Measurements from ENCODE around the gene ILDR2. TPM values are rescaled to one million over a fixed set of nuclear protein-coding genes. Genes with fewer than 3 reads are reported as not detected.
"Not testable (repeated sequence)": the region's sequence is repeated elsewhere in the genome, so short reads cannot be mapped to it uniquely, and the experiment has no call there.

The ILDR2 gene
- total and polyA plus RNA-seq, 2 donors, result 1.6 to 4.1 TPM

GRCh38 chr1:166906647-166907046 is 68.7 kb downstream of the ILDR2 start:
- Histone ChIP-seq H3K36me3 (ENCODE audit: insufficient read depth) (no peaks in the 10 kb centered on the region), H3K27ac (ENCODE audit: low read depth) (no peak overlapping the region), H3K4me1 (ENCODE audit: insufficient read depth) (no peaks in the 10 kb centered on the region), H3K4me3 (ENCODE audit: low read depth, low read length) (no peak overlapping the region)
- no peak for DNase-seq (ENCODE audit: extremely low spot score)
- WGBS, result 71% methylated on average over 3 of the region's 3 CpGs

- no peak overlapping the region for H3K27ac ChIP-seq (ENCODE audit: low read depth)
- 57% methylated on average over 3 of the region's 3 CpGs for WGBS
- no peak for DNase-seq (ENCODE audit: extremely low spot score)
Observed at GRCh38 chr1:166905900-166906299, 69.4 kb downstream of the ILDR2 start.

GRCh38 chr1:166905136-166905535 is 70.2 kb downstream of the ILDR2 start:
- DNase-seq (ENCODE audit: extremely low spot score), result no peak
- H3K4me1 ChIP-seq (ENCODE audit: insufficient read depth), result no peaks in the 10 kb centered on the region
- H3K27ac ChIP-seq (ENCODE audit: low read depth), result no peak overlapping the region

More at GRCh38 chr1:166905900-166906299, 69.4 kb downstream of the ILDR2 start:
- Histone ChIP-seq H3K36me3 (ENCODE audit: insufficient read depth) (no peaks in the 10 kb centered on the region), H3K4me1 (ENCODE audit: insufficient read depth) (no peaks in the 10 kb centered on the region), H3K4me3 (ENCODE audit: low read depth, low read length) (no peak overlapping the region)

GRCh38 chr1:166903232-166903631 is 72.1 kb downstream of the ILDR2 start:
- WGBS, result 73% methylated on average over 1 of the region's 1 CpG
- Histone ChIP-seq H3K4me3 (ENCODE audit: low read depth, low read length) (no peak overlapping the region), H3K27ac (ENCODE audit: low read depth) (no peak overlapping the region), H3K36me3 (ENCODE audit: insufficient read depth) (no peaks in the 10 kb centered on the region), H3K4me1 (ENCODE audit: insufficient read depth) (no peaks in the 10 kb centered on the region)
- DNase-seq (ENCODE audit: extremely low spot score), result no peak

More at GRCh38 chr1:166905136-166905535, 70.2 kb downstream of the ILDR2 start:
- H3K4me3 ChIP-seq (ENCODE audit: low read depth, low read length), result no peak overlapping the region
- WGBS, result 25% methylated on average over 2 of the region's 2 CpGs
- H3K36me3 ChIP-seq (ENCODE audit: insufficient read depth), result no peaks in the 10 kb centered on the region

- H3K4me3 ChIP-seq (ENCODE audit: low read depth, low read length), result no peak overlapping the region
- H3K4me1 ChIP-seq (ENCODE audit: insufficient read depth), result no peaks in the 10 kb centered on the region
- no peak for DNase-seq (ENCODE audit: extremely low spot score)
- H3K27ac ChIP-seq (ENCODE audit: low read depth), result no peak overlapping the region
- 86% methylated on average over 1 of the region's 1 CpG for WGBS
- no peaks in the 10 kb centered on the region for H3K36me3 ChIP-seq (ENCODE audit: insufficient read depth)
Observed at GRCh38 chr1:166902279-166902678, 73.1 kb downstream of the ILDR2 start.

- WGBS, result 26% methylated on average over 4 of the region's 4 CpGs
- no peak overlapping the region for H3K4me3 ChIP-seq (ENCODE audit: low read depth, low read length)
- no peak for DNase-seq (ENCODE audit: extremely low spot score)
- no peak overlapping the region for H3K27ac ChIP-seq (ENCODE audit: low read depth)
- H3K36me3 ChIP-seq (ENCODE audit: insufficient read depth), result no peaks in the 10 kb centered on the region
- no peaks in the 10 kb centered on the region for H3K4me1 ChIP-seq (ENCODE audit: insufficient read depth)
Observed at GRCh38 chr1:166900987-166901386, 74.4 kb downstream of the ILDR2 start.

GRCh38 chr1:166899769-166900168 is 75.6 kb downstream of the ILDR2 start:
- H3K4me3 ChIP-seq (ENCODE audit: low read depth, low read length), result no peak overlapping the region
- H3K4me1 ChIP-seq (ENCODE audit: insufficient read depth), result no peaks in the 10 kb centered on the region
- H3K27ac ChIP-seq (ENCODE audit: low read depth), result no peak overlapping the region
- no peak for DNase-seq (ENCODE audit: extremely low spot score)
- no peaks in the 10 kb centered on the region for H3K36me3 ChIP-seq (ENCODE audit: insufficient read depth)

- 53% methylated on average over 4 of the region's 4 CpGs for WGBS
- H3K4me1 ChIP-seq (ENCODE audit: insufficient read depth), result no peaks in the 10 kb centered on the region
Observed at GRCh38 chr1:166895766-166896165, 79.6 kb downstream of the ILDR2 start.

GRCh38 chr1:166889776-166890175 is 85.6 kb downstream of the ILDR2 start:
- no peak overlapping the region for H3K4me3 ChIP-seq (ENCODE audit: low read depth, low read length)
- H3K4me1 ChIP-seq (ENCODE audit: insufficient read depth), result no peaks in the 10 kb centered on the region
- H3K27ac ChIP-seq (ENCODE audit: low read depth), result no peak overlapping the region
- H3K36me3 ChIP-seq (ENCODE audit: insufficient read depth), result no peaks in the 10 kb centered on the region
- no peak for DNase-seq (ENCODE audit: extremely low spot score)

More at GRCh38 chr1:166895766-166896165, 79.6 kb downstream of the ILDR2 start:
- no peak for DNase-seq (ENCODE audit: extremely low spot score)
- Histone ChIP-seq H3K4me3 (ENCODE audit: low read depth, low read length) (no peak overlapping the region), H3K27ac (ENCODE audit: low read depth) (no peak overlapping the region), H3K36me3 (ENCODE audit: insufficient read depth) (no peaks in the 10 kb centered on the region)

- H3K27ac ChIP-seq (ENCODE audit: low read depth), result no peak overlapping the region
- no peaks in the 10 kb centered on the region for H3K36me3 ChIP-seq (ENCODE audit: insufficient read depth)
- no peak for DNase-seq (ENCODE audit: extremely low spot score)
- peaks cover 1% of the 10 kb centered on the region for H3K4me1 ChIP-seq (ENCODE audit: insufficient read depth)
- H3K4me3 ChIP-seq (ENCODE audit: low read depth, low read length), result no peak overlapping the region
- WGBS, result 69% methylated on average over 4 of the region's 4 CpGs
Observed at GRCh38 chr1:166888373-166889111, 86.8 kb downstream of the ILDR2 start.

- no peaks in the 10 kb centered on the region for H3K36me3 ChIP-seq (ENCODE audit: insufficient read depth)
- H3K27ac ChIP-seq (ENCODE audit: low read depth), result no peak overlapping the region
- peaks cover 1% of the 10 kb centered on the region for H3K4me1 ChIP-seq (ENCODE audit: insufficient read depth)
- no peak for DNase-seq (ENCODE audit: extremely low spot score)
- no peak overlapping the region for H3K4me3 ChIP-seq (ENCODE audit: low read depth, low read length)
- 88% methylated on average over 3 of the region's 3 CpGs for WGBS
Observed at GRCh38 chr1:166884971-166885370, 90.4 kb downstream of the ILDR2 start.

GRCh38 chr1:166884040-166884642 is 91.2 kb downstream of the ILDR2 start:
- H3K36me3 ChIP-seq (ENCODE audit: insufficient read depth), result no peaks in the 10 kb centered on the region
- H3K27ac ChIP-seq (ENCODE audit: low read depth), result no peak overlapping the region
- DNase-seq (ENCODE audit: extremely low spot score), result no peak
- H3K4me1 ChIP-seq (ENCODE audit: insufficient read depth), result peaks cover 1% of the 10 kb centered on the region
- 8% methylated on average over 44 of the region's 44 CpGs for WGBS
- no peak overlapping the region for H3K4me3 ChIP-seq (ENCODE audit: low read depth, low read length)

- no peak overlapping the region for H3K27ac ChIP-seq (ENCODE audit: low read depth)
- 39% methylated on average over 2 of the region's 2 CpGs for WGBS
- no peak for DNase-seq (ENCODE audit: extremely low spot score)
- H3K4me3 ChIP-seq (ENCODE audit: low read depth, low read length), result no peak overlapping the region
- peaks cover 1% of the 10 kb centered on the region for H3K4me1 ChIP-seq (ENCODE audit: insufficient read depth)
- no peaks in the 10 kb centered on the region for H3K36me3 ChIP-seq (ENCODE audit: insufficient read depth)
Observed at GRCh38 chr1:166882893-166883292, 92.4 kb downstream of the ILDR2 start.

GRCh38 chr1:166878173-166878917 is 97.0 kb downstream of the ILDR2 start:
- DNase-seq (ENCODE audit: extremely low spot score); H3K27ac ChIP-seq (ENCODE audit: low read depth); H3K4me3 ChIP-seq (ENCODE audit: low read depth, low read length); H3K36me3 ChIP-seq (ENCODE audit: insufficient read depth); H3K4me1 ChIP-seq (ENCODE audit: insufficient read depth): not testable (repeated sequence)
- WGBS, result 95% methylated on average over 16 of the region's 21 CpGs
